K562 (cell line): ENCODE data around the gene NMNAT1. TPM values are rescaled to one million over a fixed set of nuclear protein-coding genes. Genes with fewer than 3 reads are reported as not detected.

Experiments
- CBFA2T2 ChIP-seq: fragments of 450-650 bp; conservative IDR thresholded peaks from 2 replicates; pipeline ENCODE4 v1.6.1; 2017; ENCODE audit warnings: mild to moderate bottlenecking
- CREM ChIP-seq: IDR thresholded peaks from 2 replicates; pipeline ENCODE4 v1.6.1; 2014; ENCODE audit warnings: antibody characterized with exemption, low read depth
- DIDO1 ChIP-seq: fragments of 450-650 bp; IDR thresholded peaks from 2 replicates; pipeline ENCODE4 v1.6.1; 2016; ENCODE audit warnings: low read depth, missing biosample characterization, missing genetic modification characterization
- DMBX1 ChIP-seq: fragments of 250-450 bp; sonication (Bioruptor Pico); IDR thresholded peaks from 2 replicates; pipeline ENCODE4 v1.8.0; 2022; ENCODE audit warnings: inconsistent platforms, mild to moderate bottlenecking, moderate library complexity, borderline replicate concordance
- EP400 ChIP-seq: fragments of 450-650 bp; IDR thresholded peaks from 2 replicates; pipeline ENCODE4 v1.6.1; 2017; ENCODE audit warnings: antibody characterized with exemption, mild to moderate bottlenecking, moderate library complexity
- FOS ChIP-seq: IDR thresholded peaks from 3 replicates; pipeline ENCODE4 v1.6.1; 2011; ENCODE audit not compliant: insufficient read length; ENCODE audit errors: extremely low read depth
- HDAC2 ChIP-seq: fragments of 450-650 bp; IDR thresholded peaks from 2 replicates; pipeline ENCODE4 v1.6.1; 2016; ENCODE audit warnings: mild to moderate bottlenecking
- HMGN3 ChIP-seq: IDR thresholded peaks from 2 replicates; pipeline ENCODE4 v1.6.1; 2011; ENCODE audit warnings: borderline replicate concordance, low read depth, mild to moderate bottlenecking, mixed read lengths, low read length; ENCODE audit not compliant: insufficient read length; ENCODE audit errors: extremely low read depth
- JUN ChIP-seq, 2 experiments: sonication (generic) in 1 of 2; formaldehyde crosslinking in 1 of 2; IDR thresholded peaks; 2 replicates each; pipeline versions ENCODE4 v1.6.1 to v1.8.0; 2012 to 2022; ENCODE audit warnings: borderline replicate concordance in 2 of 2, mild to moderate bottlenecking in 2 of 2, improper control_type of control experiment in 1 of 2, low read depth in 1 of 2, low read length in 1 of 2, missing genetic modification reagents in 1 of 2
- LARP7 ChIP-seq: fragments of 450-650 bp; IDR thresholded peaks from 2 replicates; pipeline ENCODE4 v1.6.1; 2016
- MAZ ChIP-seq, 2 experiments: fragments of 450-650 bp in 1 of 2; sonication (generic) in 1 of 2; formaldehyde crosslinking; IDR thresholded peaks in 1 of 2; conservative IDR thresholded peaks in 1 of 2; 2 replicates each; pipeline versions ENCODE4 v1.4.0 to v1.5.0; 2020; ENCODE audit warnings: mild to moderate bottlenecking in 1 of 2, missing genetic modification reagents in 1 of 2
- MIER1 ChIP-seq: fragments of 450-650 bp; IDR thresholded peaks from 2 replicates; pipeline ENCODE4 v1.6.1; 2016; ENCODE audit warnings: antibody characterized with exemption, mild to moderate bottlenecking, low read depth
- MTA3 ChIP-seq: fragments of 450-650 bp; formaldehyde crosslinking; IDR thresholded peaks from 2 replicates; pipeline ENCODE4 v1.6.1; 2017; ENCODE audit warnings: mild to moderate bottlenecking, borderline replicate concordance
- PHF21A ChIP-seq: fragments of 450-650 bp; IDR thresholded peaks from 2 replicates; pipeline ENCODE4 v1.6.1; 2017; ENCODE audit warnings: low read depth, borderline replicate concordance
- PTBP1 ChIP-seq: fragments of 200-400 bp; formaldehyde crosslinking; IDR thresholded peaks from 2 replicates; pipeline ENCODE4 v1.6.1; 2017; ENCODE audit warnings: low read depth, low read length
- TAF9B ChIP-seq: fragments of 450-650 bp; IDR thresholded peaks from 2 replicates; pipeline ENCODE4 v1.6.1; 2018; ENCODE audit warnings: mild to moderate bottlenecking; ENCODE audit not compliant: partially characterized antibody
- TEAD4 ChIP-seq, 2 experiments: sonication (generic) in 1 of 2; formaldehyde crosslinking in 1 of 2; IDR thresholded peaks; 2 replicates each; pipeline versions ENCODE4 v1.6.1 to v1.8.0; 2012 to 2022; ENCODE audit warnings: borderline replicate concordance in 1 of 2, inconsistent platforms in 1 of 2, low read length in 1 of 2, mild to moderate bottlenecking in 1 of 2, missing genetic modification reagents in 1 of 2
- TFE3 ChIP-seq: fragments of 450-650 bp; formaldehyde crosslinking; IDR thresholded peaks from 2 replicates; pipeline ENCODE4 v1.4.0; 2020; ENCODE audit warnings: mild to moderate bottlenecking, mixed read lengths
- THRB ChIP-seq: fragments of 450-650 bp; formaldehyde crosslinking; conservative IDR thresholded peaks from 2 replicates; pipeline ENCODE4 v1.4.0; 2022; ENCODE audit warnings: mild to moderate bottlenecking, missing genetic modification characterization
- ZBED1 ChIP-seq: IDR thresholded peaks from 2 replicates; pipeline ENCODE4 v1.6.1; 2014
- ZNF354B ChIP-seq: fragments of 250-450 bp; sonication (Bioruptor Pico); IDR thresholded peaks from 2 replicates; pipeline ENCODE4 v1.4.0; 2020
- ZNF395 ChIP-seq: fragments of 200-800 bp; sonication (Bioruptor generic); IDR thresholded peaks from 2 replicates; pipeline ENCODE4 v1.6.1; 2017; ENCODE audit warnings: missing genetic modification characterization, missing compliant biosample characterization
- ZNF589 ChIP-seq: fragments of 200-800 bp; sonication (Bioruptor generic); IDR thresholded peaks from 2 replicates; pipeline ENCODE4 v1.6.1; 2016; ENCODE audit warnings: low read depth, missing genetic modification characterization, missing compliant biosample characterization
- polyA plus RNA-seq, 8 experiments: library from polyadenylated mRNA; depleted of rRNA in 4 of 8; stranded (reverse) in 5 of 8; unstranded in 3 of 8; fragments of >200 nt; fragmentation: Nextera tagmentation in 2 of 8; fragmentation: Illumina TruSeq in 1 of 8; extraction: Ambion mirVana in 2 of 8; extraction: Trizol in 1 of 8; gene quantifications; 2 replicates each; pipeline versions ENCODE4 v1.2.1 to v1.2.3, GENCODE V29; 2011 to 2014; ENCODE audit warnings: inconsistent platforms in 1 of 8, missing spikeins in 1 of 8
- total RNA-seq, 7 experiments: library from RNA; depleted of rRNA in 6 of 7; stranded (reverse); fragments of >200 nt in 6 of 7; fragmentation: Illumina TruSeq in 2 of 7; extraction: Trizol in 2 of 7; gene quantifications; 2 replicates each; pipeline versions ENCODE4 v1.2.1 to v1.2.3, GENCODE V29; 2011 to 2021; ENCODE audit warnings: low replicate concordance in 1 of 7

Gene NMNAT1
- total and polyA plus RNA-seq, 9 of the 15 experiments (the other 6 are each of a cell fraction or from before 2014, with no cell fraction given), result 5.1 to 14.6 (median 12.1) TPM

GRCh38 chr1:10032590-10033358 lies 89.5 kb downstream of the NMNAT1 start, which contains the start of gene UBE4B (continued):
- TF ChIP-seq JUN (IDR thresholded peaks at IDR 0.05; ENCODE audit: borderline replicate concordance, low read depth, low read length) (no peak; the same call in 1 of the 2 replicates), JUN (CRISPR knock-in tag; IDR thresholded peaks at IDR 0.05; ENCODE audit: borderline replicate concordance) (peak; percentile 88; the same call in 1 of the 2 replicates), HDAC2 (peak; percentile 83), TFE3 (peak; percentile 100), EP400 (peak; percentile 78), LARP7 (0 out of 2 replicates have a peak, but pooled peaks have one; percentile 30), PHF21A (no peak), DMBX1 (CRISPR knock-in tag) (peak; percentile 12; the same call in 1 of the 2 replicates), MTA3 (peak; percentile 77), TAF9B (peak; percentile 80), HMGN3 (peak; percentile 96), ZNF589 (CRISPR knock-in tag) (peak; percentile 49; the same call in 1 of the 2 replicates), MAZ (CRISPR knock-in tag; conservative IDR thresholded peaks at IDR 0.05 in 1 of 2, IDR thresholded peaks at IDR 0.05 in 1 of 2) (peak in 1 of 2 experiments; percentile 92), TEAD4 (IDR thresholded peaks at IDR 0.05; ENCODE audit: low read length) (0 out of 2 replicates have a peak, but pooled peaks have one; percentile 9), TEAD4 (CRISPR knock-in tag; IDR thresholded peaks at IDR 0.05; ENCODE audit: borderline replicate concordance) (no peak), CREM (peak; percentile 65; the same call in 1 of the 2 replicates), PTBP1 (peak; percentile 60; the same call in 1 of the 2 replicates), ZBED1 (no peak), ZNF354B (no peak), CBFA2T2 (peak; percentile 96), THRB (peak; percentile 55; the same call in 1 of the 2 replicates), MIER1 (0 out of 2 replicates have a peak, but pooled peaks have one; percentile 23), FOS (no peak), ZNF395 (CRISPR knock-in tag) (peak; percentile 75; the same call in 1 of the 2 replicates), DIDO1 (tag) (0 out of 2 replicates have a peak, but pooled peaks have one; percentile 26)
